ENCODE data around the gene ST6GALNAC1. TPM values are rescaled to one million over a fixed set of nuclear protein-coding genes. Genes with fewer than 3 reads are reported as not detected.

ST6GALNAC1 gene
- total RNA-seq, 2 donors from 2014 or later = 1.2 to 1.3 TPM

DNA sequence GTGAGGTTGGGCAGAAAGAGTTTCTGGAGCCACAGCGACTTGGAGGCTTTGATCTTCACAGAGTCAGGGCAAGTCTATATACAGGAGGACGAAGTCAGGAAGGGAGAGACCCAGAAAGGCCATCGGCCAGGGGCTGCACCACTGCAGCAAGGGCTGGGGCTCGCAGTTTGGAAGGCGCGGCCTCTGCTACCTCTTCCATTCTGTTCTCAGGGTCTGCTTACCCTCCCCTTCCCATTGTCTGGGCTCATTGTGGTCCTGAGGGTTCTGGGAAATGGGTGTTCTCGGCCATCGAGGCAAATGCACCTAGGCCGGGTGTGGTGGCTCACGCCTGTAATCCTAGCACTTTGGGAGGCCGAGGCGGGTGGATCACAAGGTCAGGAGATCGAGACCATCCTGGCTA, 16.0 kb downstream of the ST6GALNAC1 start:
- no peaks in the 10 kb centered on the region for H3K9me3 ChIP-seq
- DNase-seq (ENCODE audit: low spot score) (no peak), ATAC-seq (ENCODE audit: insufficient number of reproducible peaks, low FRiP score, low read depth) (no peak)
- no peaks in the 10 kb centered on the region for H3K36me3 ChIP-seq
- H3K27ac ChIP-seq = no peak overlapping the region
- TF ChIP-seq, protein P1, sequence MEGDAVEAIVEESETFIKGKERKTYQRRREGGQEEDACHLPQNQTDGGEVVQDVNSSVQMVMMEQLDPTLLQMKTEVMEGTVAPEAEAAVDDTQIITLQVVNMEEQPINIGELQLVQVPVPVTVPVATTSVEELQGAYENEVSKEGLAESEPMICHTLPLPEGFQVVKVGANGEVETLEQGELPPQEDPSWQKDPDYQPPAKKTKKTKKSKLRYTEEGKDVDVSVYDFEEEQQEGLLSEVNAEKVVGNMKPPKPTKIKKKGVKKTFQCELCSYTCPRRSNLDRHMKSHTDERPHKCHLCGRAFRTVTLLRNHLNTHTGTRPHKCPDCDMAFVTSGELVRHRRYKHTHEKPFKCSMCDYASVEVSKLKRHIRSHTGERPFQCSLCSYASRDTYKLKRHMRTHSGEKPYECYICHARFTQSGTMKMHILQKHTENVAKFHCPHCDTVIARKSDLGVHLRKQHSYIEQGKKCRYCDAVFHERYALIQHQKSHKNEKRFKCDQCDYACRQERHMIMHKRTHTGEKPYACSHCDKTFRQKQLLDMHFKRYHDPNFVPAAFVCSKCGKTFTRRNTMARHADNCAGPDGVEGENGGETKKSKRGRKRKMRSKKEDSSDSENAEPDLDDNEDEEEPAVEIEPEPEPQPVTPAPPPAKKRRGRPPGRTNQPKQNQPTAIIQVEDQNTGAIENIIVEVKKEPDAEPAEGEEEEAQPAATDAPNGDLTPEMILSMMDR (IDR thresholded peaks at IDR 0.05) = no peak
- H3K4me3 ChIP-seq = no peak overlapping the region
- no peaks in the 10 kb centered on the region for H3K27me3 ChIP-seq (replicated peaks; ENCODE audit: insufficient read depth)
- peaks cover 0 to 4% of the 10 kb centered on the region in 2 donors for H3K4me1 ChIP-seq (ENCODE audit: control insufficient read depth in 1 of 2, low read depth in 2 of 2)

DNA sequence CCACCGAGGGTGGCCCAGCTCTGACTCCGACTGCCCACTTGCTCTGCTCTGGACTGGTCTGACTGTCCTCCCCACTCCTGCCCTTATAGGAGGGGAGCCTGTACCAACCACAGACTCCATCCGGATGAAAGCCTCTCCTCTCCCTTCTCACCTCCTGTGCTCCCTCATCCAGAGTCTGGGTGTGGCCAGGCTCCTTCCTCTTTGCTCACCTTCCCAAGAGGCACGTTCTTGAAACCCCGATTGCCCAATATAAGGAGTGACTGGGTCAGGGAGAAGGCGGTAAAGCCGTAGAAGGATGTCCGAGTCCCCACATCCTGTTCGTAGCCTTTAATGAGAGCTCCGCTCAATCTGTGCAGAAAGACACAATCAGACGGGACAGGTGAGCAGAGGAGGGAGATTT, 17.1 kb downstream of the ST6GALNAC1 start:
- DNase-seq (ENCODE audit: low spot score) = no peak
- Histone ChIP-seq H3K4me3 (no peak overlapping the region), H3K4me1 (ENCODE audit: control insufficient read depth in 1 of 2, low read depth in 2 of 2) (peaks cover 0 to 4% of the 10 kb centered on the region in 2 donors), H3K27ac (no peak overlapping the region), H3K36me3 (no peaks in the 10 kb centered on the region), H3K9me3 (no peaks in the 10 kb centered on the region), H3K27me3 (replicated peaks; ENCODE audit: insufficient read depth) (no peaks in the 10 kb centered on the region)
- no peak for ATAC-seq (ENCODE audit: insufficient number of reproducible peaks, low FRiP score, low read depth)
- TF ChIP-seq, protein P1 (IDR thresholded peaks at IDR 0.05) = no peak

DNA sequence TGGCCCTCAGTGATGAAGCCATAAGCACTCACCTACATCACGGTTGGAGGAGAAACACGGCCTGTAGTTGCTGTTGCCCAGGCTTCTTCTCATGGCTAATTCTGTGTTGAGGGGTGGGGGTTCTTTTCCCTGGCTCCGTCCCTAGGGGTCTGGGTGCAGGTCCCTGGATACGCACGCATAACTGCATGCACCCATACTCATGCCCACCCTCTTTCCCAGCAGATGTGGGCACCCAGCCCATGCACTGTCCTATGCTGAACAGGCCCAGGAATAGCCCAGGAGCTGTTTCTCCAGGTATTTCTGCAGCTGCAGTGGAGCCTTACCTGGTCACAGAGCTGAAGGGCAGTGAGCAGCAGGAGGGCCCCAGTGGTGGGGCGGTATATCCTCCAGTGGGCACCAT, 18.1 kb downstream of the ST6GALNAC1 start:
- no peak for DNase-seq (ENCODE audit: low spot score)
- H3K4me3 ChIP-seq = no peak overlapping the region
- H3K27ac ChIP-seq = no peak overlapping the region
- TF ChIP-seq, protein P1 (IDR thresholded peaks at IDR 0.05) = no peak
- ATAC-seq (ENCODE audit: insufficient number of reproducible peaks, low FRiP score, low read depth) = no peak
- no peaks in the 10 kb centered on the region for H3K27me3 ChIP-seq (replicated peaks; ENCODE audit: insufficient read depth)
- H3K4me1 ChIP-seq (ENCODE audit: control insufficient read depth in 1 of 2, low read depth in 2 of 2) = peaks cover 0 to 4% of the 10 kb centered on the region in 2 donors
- no peaks in the 10 kb centered on the region for H3K36me3 ChIP-seq
- H3K9me3 ChIP-seq = no peaks in the 10 kb centered on the region

DNA sequence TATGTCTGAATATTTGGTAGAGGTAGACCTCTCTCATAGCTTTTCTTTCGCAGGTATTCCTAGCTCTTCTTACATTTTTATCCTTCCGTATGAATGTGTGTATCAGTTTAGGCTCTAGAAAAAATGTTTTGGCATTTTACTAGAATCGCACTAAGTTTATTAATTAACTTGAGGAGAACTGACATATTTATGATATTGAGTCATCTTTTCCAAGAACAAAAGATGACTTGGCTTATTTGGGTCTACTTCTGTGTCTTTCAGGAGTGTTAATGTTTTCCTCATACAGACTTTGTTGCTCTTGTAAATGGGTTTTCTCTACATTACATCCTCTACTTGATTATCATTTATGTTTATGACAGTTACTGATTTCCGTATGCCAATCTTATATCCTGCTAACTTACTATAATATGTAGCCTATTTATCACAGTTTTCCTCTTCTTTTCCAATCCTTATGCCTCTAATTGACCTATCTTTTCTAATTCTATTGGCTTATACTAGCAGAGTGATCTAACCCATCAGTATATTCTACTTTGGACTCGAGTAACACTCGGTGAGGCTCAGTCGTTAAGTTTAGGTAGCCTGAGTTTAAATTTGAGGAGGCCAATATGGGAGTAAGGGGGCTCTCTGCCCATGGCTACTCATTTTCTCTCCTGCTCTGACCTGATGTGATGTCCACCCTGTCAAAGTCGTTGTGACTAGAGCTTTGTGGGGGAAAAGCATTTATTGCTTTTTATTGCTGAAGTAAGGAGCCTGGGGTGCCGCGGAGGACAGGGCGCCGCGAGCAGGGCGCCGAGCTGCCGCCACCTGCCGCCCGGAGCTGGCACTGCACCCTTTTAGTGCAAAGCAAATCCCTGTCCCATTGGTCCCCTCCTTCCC, 20.0 kb downstream of the ST6GALNAC1 start:
- Histone ChIP-seq H3K4me1 (ENCODE audit: control insufficient read depth in 1 of 2, low read depth in 2 of 2) (peaks cover 0 to 4% of the 10 kb centered on the region in 2 donors), H3K36me3 (no peaks in the 10 kb centered on the region), H3K9me3 (no peaks in the 10 kb centered on the region), H3K4me3 (no peak overlapping the region), H3K27ac (no peak overlapping the region), H3K27me3 (replicated peaks; ENCODE audit: insufficient read depth) (no peaks in the 10 kb centered on the region)
- TF ChIP-seq, protein P1 (IDR thresholded peaks at IDR 0.05) = peak; percentile 92
- peak; percentile 20 for DNase-seq (ENCODE audit: low spot score)
- peak; percentile 43 for ATAC-seq (ENCODE audit: insufficient number of reproducible peaks, low FRiP score, low read depth)

DNA sequence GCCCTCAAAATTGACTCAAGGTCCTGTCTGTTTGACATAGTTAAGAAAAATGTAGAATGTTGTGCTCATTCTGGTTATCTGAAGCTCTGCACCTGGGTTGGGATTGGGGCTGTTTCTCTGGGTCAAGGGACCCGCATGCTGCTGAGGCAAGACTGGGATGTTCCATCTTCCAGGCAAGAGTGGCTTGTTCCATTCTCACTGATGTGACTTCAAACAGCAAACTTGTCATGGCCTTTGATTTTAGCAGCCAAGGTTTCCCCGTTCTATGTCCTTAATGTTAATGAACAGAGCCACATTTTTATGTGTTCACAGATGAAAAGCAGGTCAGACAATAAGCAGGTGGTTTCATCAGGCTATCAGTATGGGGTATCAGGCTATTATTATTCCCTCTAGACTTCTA, 25.7 kb downstream of the ST6GALNAC1 start:
- Histone ChIP-seq H3K27ac (no peak overlapping the region), H3K36me3 (no peaks in the 10 kb centered on the region), H3K4me3 (no peak overlapping the region), H3K4me1 (ENCODE audit: control insufficient read depth in 1 of 2, low read depth in 2 of 2) (no peaks in the 10 kb centered on the region), H3K27me3 (replicated peaks; ENCODE audit: insufficient read depth) (no peaks in the 10 kb centered on the region), H3K9me3 (no peaks in the 10 kb centered on the region)
- no peak for ATAC-seq (ENCODE audit: insufficient number of reproducible peaks, low FRiP score, low read depth)
- TF ChIP-seq, protein P1 (IDR thresholded peaks at IDR 0.05) = no peak
- no peak for DNase-seq (ENCODE audit: low spot score)

All from thoracic aorta (tissue), 2 donors.